Raji (cell line): ENCODE data around the gene ZNF865.
A peak's percentile ranks its signal among the peaks of the same experiment; 100 is the strongest.

Source experiments
- POLR2A ChIP-seq: IDR thresholded peaks from 2 replicates; pipeline ENCODE4 v1.6.1; 2011; ENCODE audit warnings: low read depth, low read length, control low read depth; ENCODE audit not compliant: insufficient read depth

ZNF865 gene

GRCh38 chr19:55653651-55654322 is 48.3 kb downstream of the ZNF865 start:
- peak; percentile 81 for TF ChIP-seq POLR2A

GRCh38 chr19:55654323-55654867 is 48.9 kb downstream of the ZNF865 start:
- peak; percentile 12; the same call in 1 of the 2 replicates for TF ChIP-seq POLR2A

- TF ChIP-seq POLR2A = peak; percentile 85
Observed at GRCh38 chr19:55654868-55655647, 49.6 kb downstream of the ZNF865 start, which contains the start of gene U2AF2. U2AF2 (plus strand) TSS chr19:55655035; CDS start chr19:55655105, 70 bp downstream.

GRCh38 chr19:55655648-55656040 is 50.2 kb downstream of the ZNF865 start:
- TF ChIP-seq POLR2A = no peak; the same call in 1 of the 2 replicates

- no peak for TF ChIP-seq POLR2A
Observed at GRCh38 chr19:55656552-55656951, 51.1 kb downstream of the ZNF865 start.

- no peak for TF ChIP-seq POLR2A
Observed at GRCh38 chr19:55656988-55657747, 51.7 kb downstream of the ZNF865 start.

- TF ChIP-seq POLR2A = no peak
Observed at GRCh38 chr19:55658846-55659459, 53.5 kb downstream of the ZNF865 start.

- no peak for TF ChIP-seq POLR2A
Observed at GRCh38 chr19:55659822-55660221, 54.4 kb downstream of the ZNF865 start.

GRCh38 chr19:55660404-55660803 is 55.0 kb downstream of the ZNF865 start:
- no peak for TF ChIP-seq POLR2A

GRCh38 chr19:55660991-55661390 is 55.5 kb downstream of the ZNF865 start:
- TF ChIP-seq POLR2A = no peak

GRCh38 chr19:55661826-55662225 is 56.4 kb downstream of the ZNF865 start:
- TF ChIP-seq POLR2A = no peak

GRCh38 chr19:55663846-55664536 is 58.5 kb downstream of the ZNF865 start:
- no peak for TF ChIP-seq POLR2A

- no peak for TF ChIP-seq POLR2A
Observed at GRCh38 chr19:55666343-55667005, 61.0 kb downstream of the ZNF865 start.
